ENCODE measurements around the gene RPL13.

Gene RPL13

DNA sequence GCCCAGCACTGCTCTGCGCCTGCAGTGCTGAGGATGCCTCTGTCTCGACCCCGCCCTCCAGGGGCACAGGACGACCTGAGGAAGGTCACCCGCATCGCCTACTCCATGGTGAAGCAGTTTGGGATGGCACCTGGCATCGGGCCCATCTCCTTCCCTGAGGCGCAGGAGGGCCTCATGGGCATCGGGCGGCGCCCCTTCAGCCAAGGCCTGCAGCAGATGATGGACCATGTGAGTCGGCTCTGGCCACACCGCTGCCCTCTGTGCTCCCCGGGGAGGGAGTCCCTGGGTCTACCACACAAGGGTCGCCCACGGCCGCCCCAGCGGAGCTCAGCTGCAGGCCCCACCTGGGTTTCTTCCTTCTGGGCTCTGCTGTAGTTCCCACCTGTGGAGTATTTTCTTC, 6.7 kb upstream of the RPL13 start:
- Histone ChIP-seq H3K27me3 (ENCODE audit: low read length) (no peaks in the 10 kb centered on the region), H4K20me1 (ENCODE audit: low read depth, low read length) (no peaks in the 10 kb centered on the region), H3K9me3 (ENCODE audit: insufficient read depth, low read length) (no peaks in the 10 kb centered on the region), H3K36me3 (ENCODE audit: low read length) (no peaks in the 10 kb centered on the region), H3K9me2 (replicated peaks; ENCODE audit: insufficient read depth, low read length) (no peaks in the 10 kb centered on the region), H2AFZ (ENCODE audit: low read depth, low read length, severe bottlenecking) (no peak overlapping the region), H3K79me2 (ENCODE audit: insufficient read depth, low read length) (no peaks in the 10 kb centered on the region), H3F3A (ENCODE audit: insufficient read depth) (no peaks in the 10 kb centered on the region), H3K27ac (ENCODE audit: low read depth, low read length) (no peak overlapping the region), H3K9ac (ENCODE audit: low read length) (no peak overlapping the region), H3K4me3 (ENCODE audit: insufficient read depth, low read length, poor library complexity, severe bottlenecking) (no peak overlapping the region), H3K4me2 (ENCODE audit: low read depth, low read length, poor library complexity, severe bottlenecking) (no peak overlapping the region)
- TF ChIP-seq CTCF (IDR thresholded peaks at IDR 0.05; ENCODE audit: insufficient read depth, low read length, poor library complexity, severe bottlenecking) (no peak), EZH2phosphoT487 (conservative IDR thresholded peaks at IDR 0.05; ENCODE audit: low read length) (no peak)

DNA sequence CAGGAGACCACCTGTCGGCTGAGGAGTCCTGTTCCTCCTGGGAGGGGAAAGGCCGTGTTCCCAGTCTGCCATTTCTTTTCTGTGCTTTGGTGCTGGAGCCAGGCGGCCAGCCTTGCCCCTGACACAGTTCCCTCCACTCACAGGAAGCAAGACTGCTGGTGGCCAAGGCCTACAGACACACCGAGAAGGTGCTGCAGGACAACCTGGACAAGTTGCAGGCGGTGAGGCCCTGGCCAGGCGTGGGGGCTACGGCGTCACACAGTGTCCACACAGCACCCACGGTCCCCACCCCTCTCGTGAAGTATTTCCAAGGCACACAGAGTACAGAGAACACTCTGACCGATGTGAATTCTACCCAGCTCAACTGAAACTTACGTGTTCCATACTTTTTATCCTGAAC, 6.1 kb upstream of the RPL13 start:
- TF ChIP-seq CTCF (IDR thresholded peaks at IDR 0.05; ENCODE audit: insufficient read depth, low read length, poor library complexity, severe bottlenecking) = no peak
- no peak for TF ChIP-seq EZH2phosphoT487 (conservative IDR thresholded peaks at IDR 0.05; ENCODE audit: low read length)
- H3F3A ChIP-seq (ENCODE audit: insufficient read depth) = no peaks in the 10 kb centered on the region
- no peak overlapping the region for H2AFZ ChIP-seq (ENCODE audit: low read depth, low read length, severe bottlenecking)
- no peak overlapping the region for H3K9ac ChIP-seq (ENCODE audit: low read length)
- H3K4me2 ChIP-seq (ENCODE audit: low read depth, low read length, poor library complexity, severe bottlenecking) = no peak overlapping the region
- H4K20me1 ChIP-seq (ENCODE audit: low read depth, low read length) = no peaks in the 10 kb centered on the region
- H3K27ac ChIP-seq (ENCODE audit: low read depth, low read length) = no peak overlapping the region
- no peaks in the 10 kb centered on the region for H3K9me3 ChIP-seq (ENCODE audit: insufficient read depth, low read length)
- H3K27me3 ChIP-seq (ENCODE audit: low read length) = no peaks in the 10 kb centered on the region
- H3K4me3 ChIP-seq (ENCODE audit: insufficient read depth, low read length, poor library complexity, severe bottlenecking) = no peak overlapping the region
- no peaks in the 10 kb centered on the region for H3K36me3 ChIP-seq (ENCODE audit: low read length)
- H3K9me2 ChIP-seq (replicated peaks; ENCODE audit: insufficient read depth, low read length) = no peaks in the 10 kb centered on the region
- H3K79me2 ChIP-seq (ENCODE audit: insufficient read depth, low read length) = no peaks in the 10 kb centered on the region

DNA sequence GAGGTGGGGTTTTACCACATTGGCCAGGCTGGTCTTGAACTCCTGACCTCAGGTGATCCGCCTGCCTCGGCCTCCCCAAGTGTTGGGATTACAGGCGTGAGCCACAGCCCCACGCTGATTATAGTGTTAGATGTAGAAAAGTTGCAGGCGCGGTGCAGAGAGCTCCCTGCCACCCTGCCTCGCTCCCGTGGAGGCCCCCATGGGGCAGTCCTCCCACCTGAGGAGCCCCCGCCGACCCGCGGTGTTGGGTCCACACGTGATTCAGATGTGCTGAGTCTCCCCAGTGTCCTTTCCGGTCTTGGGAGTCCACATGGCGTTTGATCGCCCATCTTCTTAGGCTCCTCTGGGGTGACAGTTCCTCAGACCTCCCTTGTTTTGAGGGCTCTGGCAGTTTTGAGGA, 5.2 kb upstream of the RPL13 start:
- no peak overlapping the region for H3K4me3 ChIP-seq (ENCODE audit: insufficient read depth, low read length, poor library complexity, severe bottlenecking)
- H3F3A ChIP-seq (ENCODE audit: insufficient read depth) = no peaks in the 10 kb centered on the region
- no peak for TF ChIP-seq CTCF (IDR thresholded peaks at IDR 0.05; ENCODE audit: insufficient read depth, low read length, poor library complexity, severe bottlenecking)
- TF ChIP-seq EZH2phosphoT487 (conservative IDR thresholded peaks at IDR 0.05; ENCODE audit: low read length) = no peak
- no peaks in the 10 kb centered on the region for H3K27me3 ChIP-seq (ENCODE audit: low read length)
- no peaks in the 10 kb centered on the region for H3K36me3 ChIP-seq (ENCODE audit: low read length)
- H3K79me2 ChIP-seq (ENCODE audit: insufficient read depth, low read length) = no peaks in the 10 kb centered on the region
- H3K9ac ChIP-seq (ENCODE audit: low read length) = no peak overlapping the region
- H3K27ac ChIP-seq (ENCODE audit: low read depth, low read length) = no peak overlapping the region
- H3K9me3 ChIP-seq (ENCODE audit: insufficient read depth, low read length) = no peaks in the 10 kb centered on the region
- H3K4me2 ChIP-seq (ENCODE audit: low read depth, low read length, poor library complexity, severe bottlenecking) = no peak overlapping the region
- no peaks in the 10 kb centered on the region for H4K20me1 ChIP-seq (ENCODE audit: low read depth, low read length)
- H2AFZ ChIP-seq (ENCODE audit: low read depth, low read length, severe bottlenecking) = no peak overlapping the region
- H3K9me2 ChIP-seq (replicated peaks; ENCODE audit: insufficient read depth, low read length) = no peaks in the 10 kb centered on the region

Measured in SU-DHL-6 (cell line).